Hepatocyte (in vitro differentiated cells): ENCODE results near the gene SPACA1. TPM values are rescaled to one million over a fixed set of nuclear protein-coding genes. Genes with fewer than 3 reads are reported as not detected.
A peak's percentile ranks its signal among the peaks of the same experiment; 100 is the strongest.

ENCODE experiments used
- DNase-seq: peaks from one replicate; pipeline ENCODE4 v3.0.0-alpha.2; 2016; ENCODE audit warnings: low spot score
- H2AFZ ChIP-seq: fragments of 200-600 bp; sonication (generic); 2 replicates; pipeline ENCODE4 v1.6.0; 2016; ENCODE audit warnings: antibody characterized with exemption, mild to moderate bottlenecking
- H3K27ac ChIP-seq: fragments of 200-600 bp; sonication (generic); 2 replicates; pipeline ENCODE4 v1.5.1; 2016; ENCODE audit warnings: mild to moderate bottlenecking
- H3K27me3 ChIP-seq: fragments of 200-600 bp; sonication (generic); 2 replicates; pipeline ENCODE4 v1.6.1; 2016
- H3K36me3 ChIP-seq: fragments of 200-600 bp; sonication (generic); replicated peaks from 2 replicates; pipeline ENCODE4 v1.5.1; 2016; ENCODE audit warnings: low read depth; ENCODE audit not compliant: insufficient read depth
- H3K4me1 ChIP-seq: fragments of 200-600 bp; sonication (generic); 2 replicates; pipeline ENCODE4 v1.5.1; 2016; ENCODE audit warnings: mild to moderate bottlenecking, moderate library complexity; ENCODE audit not compliant: insufficient read depth
- H3K4me2 ChIP-seq: fragments of 200-600 bp; sonication (generic); 2 replicates; pipeline ENCODE4 v1.6.0; 2016
- H3K4me3 ChIP-seq: fragments of 200-600 bp; sonication (generic); 2 replicates; pipeline ENCODE4 v1.5.1; 2016; ENCODE audit warnings: mild to moderate bottlenecking
- H3K79me2 ChIP-seq: fragments of 200-600 bp; sonication (generic); 2 replicates; pipeline ENCODE4 v1.6.0; 2017; ENCODE audit warnings: mild to moderate bottlenecking
- H3K9me2 ChIP-seq: fragments of 200-600 bp; sonication (generic); replicated peaks from 2 replicates; pipeline ENCODE4 v1.6.0; 2017; ENCODE audit warnings: mild to moderate bottlenecking; ENCODE audit not compliant: insufficient read depth
- H3K9me3 ChIP-seq: fragments of 200-600 bp; sonication (generic); 2 replicates; pipeline ENCODE4 v1.5.1; 2016; ENCODE audit warnings: low read depth, mild to moderate bottlenecking
- H4K20me1 ChIP-seq: fragments of 200-600 bp; sonication (generic); 2 replicates; pipeline ENCODE4 v1.6.0; 2016; ENCODE audit warnings: mild to moderate bottlenecking; ENCODE audit not compliant: insufficient read depth, poor library complexity, severe bottlenecking
- EZH2 ChIP-seq: fragments of 200-600 bp; sonication (generic); IDR thresholded peaks from 2 replicates; pipeline ENCODE4 v1.6.1; 2016; ENCODE audit warnings: antibody characterized with exemption, mild to moderate bottlenecking, borderline replicate concordance
- EZH2phosphoT487 ChIP-seq: fragments of 200-600 bp; sonication (generic); IDR thresholded peaks from one replicate; pipeline ENCODE4 v1.6.1; 2018; ENCODE audit warnings: antibody characterized with exemption, mild to moderate bottlenecking, low read depth, moderate library complexity; ENCODE audit not compliant: unreplicated experiment, severe bottlenecking
- WGBS: methylation state at CpG from one replicate; pipeline ENCODE4 v1.1.6; 2016; ENCODE audit warnings: low lambda C conversion rate; ENCODE audit errors: missing lambda C conversion rate; 5-methylcytosine and 5-hydroxymethylcytosine counted together
- polyA plus RNA-seq: library from polyadenylated mRNA; unstranded; fragments of >200 nt; fragmentation: Nextera tagmentation; extraction: Ambion mirVana; gene quantifications from 2 replicates; pipeline ENCODE4 v1.2.1, GENCODE V29; 2016
- total RNA-seq: library from RNA; depleted of rRNA; stranded (reverse); fragments of >200 nt; gene quantifications from 2 replicates; pipeline ENCODE4 v1.2.3, GENCODE V29; 2014
- TF ChIP-seq, protein P1 (sequence below): fragments of 200-600 bp; sonication (generic); IDR thresholded peaks from 2 replicates; pipeline ENCODE4 v1.5.1; 2016; ENCODE audit warnings: antibody characterized with exemption, mild to moderate bottlenecking; ENCODE audit not compliant: poor library complexity

Gene SPACA1
- total and polyA plus RNA-seq, 2 experiments from 2014 or later, result not detected

DNA sequence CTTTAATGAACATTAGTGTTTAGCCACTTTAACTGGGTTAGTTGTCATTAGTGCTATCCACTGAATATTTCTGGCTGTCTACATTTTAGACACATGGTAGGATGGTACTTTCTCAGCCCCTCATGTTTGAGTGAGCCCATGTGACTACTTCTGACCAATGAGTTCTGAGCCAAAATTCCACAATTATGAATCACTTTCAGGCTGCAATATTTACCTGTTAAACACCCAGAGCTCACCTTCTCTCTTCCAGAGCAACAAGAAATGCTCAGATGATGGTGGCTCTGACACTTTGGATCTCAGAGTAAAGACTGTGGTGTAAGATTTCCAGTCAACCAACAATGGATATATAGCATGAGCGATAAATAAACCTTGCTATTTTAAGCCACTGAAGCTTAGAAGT, 24.8 kb downstream of the SPACA1 start:
- Histone ChIP-seq H3K4me1 (no peaks in the 10 kb centered on the region), H3K79me2 (no peaks in the 10 kb centered on the region), H3K9me2 (no peaks in the 10 kb centered on the region), H3K9me3 (no peaks in the 10 kb centered on the region), H3K4me3 (no peak overlapping the region), H3K27me3 (no peaks in the 10 kb centered on the region), H3K4me2 (no peak overlapping the region), H3K27ac (no peak overlapping the region), H3K36me3 (no peaks in the 10 kb centered on the region), H4K20me1 (no peaks in the 10 kb centered on the region), H2AFZ (no peak overlapping the region)
- WGBS, result 89% methylated on average over 1 of the region's 1 CpG
- TF ChIP-seq EZH2 (no peak), EZH2phosphoT487 (no peak)
- TF ChIP-seq, protein P1, sequence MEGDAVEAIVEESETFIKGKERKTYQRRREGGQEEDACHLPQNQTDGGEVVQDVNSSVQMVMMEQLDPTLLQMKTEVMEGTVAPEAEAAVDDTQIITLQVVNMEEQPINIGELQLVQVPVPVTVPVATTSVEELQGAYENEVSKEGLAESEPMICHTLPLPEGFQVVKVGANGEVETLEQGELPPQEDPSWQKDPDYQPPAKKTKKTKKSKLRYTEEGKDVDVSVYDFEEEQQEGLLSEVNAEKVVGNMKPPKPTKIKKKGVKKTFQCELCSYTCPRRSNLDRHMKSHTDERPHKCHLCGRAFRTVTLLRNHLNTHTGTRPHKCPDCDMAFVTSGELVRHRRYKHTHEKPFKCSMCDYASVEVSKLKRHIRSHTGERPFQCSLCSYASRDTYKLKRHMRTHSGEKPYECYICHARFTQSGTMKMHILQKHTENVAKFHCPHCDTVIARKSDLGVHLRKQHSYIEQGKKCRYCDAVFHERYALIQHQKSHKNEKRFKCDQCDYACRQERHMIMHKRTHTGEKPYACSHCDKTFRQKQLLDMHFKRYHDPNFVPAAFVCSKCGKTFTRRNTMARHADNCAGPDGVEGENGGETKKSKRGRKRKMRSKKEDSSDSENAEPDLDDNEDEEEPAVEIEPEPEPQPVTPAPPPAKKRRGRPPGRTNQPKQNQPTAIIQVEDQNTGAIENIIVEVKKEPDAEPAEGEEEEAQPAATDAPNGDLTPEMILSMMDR, result no peak
- DNase-seq, result peak; percentile 25

DNA sequence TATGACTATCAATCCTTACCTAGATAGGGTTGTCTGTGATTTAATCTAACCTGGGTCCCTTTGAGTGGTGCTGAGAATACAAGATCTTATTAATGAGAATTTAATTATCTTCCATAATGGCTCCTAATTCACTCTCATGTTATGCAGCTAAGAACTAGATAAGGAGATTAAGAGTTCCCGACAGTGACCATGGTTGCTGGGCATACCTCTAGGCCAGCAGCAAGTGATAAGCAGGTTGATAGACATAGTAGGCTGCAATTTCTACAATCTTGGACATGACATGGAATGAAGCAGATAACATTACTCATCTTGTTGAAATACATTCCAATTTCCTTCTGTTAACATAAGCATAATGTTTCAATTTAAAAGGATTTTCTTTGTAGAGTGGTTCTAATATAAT, 27.1 kb downstream of the SPACA1 start:
- DNase-seq, result no peak
- Histone ChIP-seq H3K27ac (no peak overlapping the region), H3K4me2 (no peak overlapping the region), H4K20me1 (no peaks in the 10 kb centered on the region), H3K79me2 (no peaks in the 10 kb centered on the region), H3K9me2 (no peaks in the 10 kb centered on the region), H3K27me3 (no peaks in the 10 kb centered on the region), H3K9me3 (no peaks in the 10 kb centered on the region), H3K36me3 (no peaks in the 10 kb centered on the region), H3K4me1 (no peaks in the 10 kb centered on the region), H3K4me3 (no peak overlapping the region), H2AFZ (no peak overlapping the region)
- TF ChIP-seq, protein P1, result no peak
- TF ChIP-seq EZH2 (no peak), EZH2phosphoT487 (no peak)
- WGBS, result 33% methylated on average over 1 of the region's 1 CpG

DNA sequence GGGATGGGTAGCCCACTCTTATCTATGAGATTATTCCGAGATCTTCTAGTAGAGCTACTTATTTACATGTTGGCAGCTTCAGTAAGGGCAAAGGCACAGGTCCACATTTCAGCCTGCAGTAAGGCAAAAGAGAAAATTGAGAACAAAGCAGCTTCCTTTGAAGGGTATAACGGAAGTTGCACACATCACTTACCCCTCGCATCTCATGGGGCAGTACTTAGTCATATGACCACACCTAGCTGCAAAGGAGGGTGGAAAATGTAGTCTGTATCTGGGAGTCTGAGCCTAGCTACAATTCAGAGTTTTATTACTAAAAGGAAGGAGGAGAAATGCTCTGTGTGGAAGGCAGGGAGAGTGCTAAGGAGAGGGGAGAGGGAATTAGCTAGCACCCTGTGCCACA, 29.7 kb downstream of the SPACA1 start:
- no peak overlapping the region for H2AFZ ChIP-seq
- WGBS, result 85% methylated on average over 3 of the region's 3 CpGs
- H3K9me3 ChIP-seq, result no peaks in the 10 kb centered on the region
- no peak overlapping the region for H3K27ac ChIP-seq
- H3K4me2 ChIP-seq, result no peak overlapping the region
- no peaks in the 10 kb centered on the region for H3K27me3 ChIP-seq
- no peaks in the 10 kb centered on the region for H3K79me2 ChIP-seq
- H3K9me2 ChIP-seq, result no peaks in the 10 kb centered on the region
- DNase-seq, result no peak
- TF ChIP-seq EZH2phosphoT487 (no peak), EZH2 (no peak)
- TF ChIP-seq, protein P1, result no peak
- no peaks in the 10 kb centered on the region for H4K20me1 ChIP-seq
- no peaks in the 10 kb centered on the region for H3K4me1 ChIP-seq
- H3K36me3 ChIP-seq, result no peaks in the 10 kb centered on the region
- no peak overlapping the region for H3K4me3 ChIP-seq

DNA sequence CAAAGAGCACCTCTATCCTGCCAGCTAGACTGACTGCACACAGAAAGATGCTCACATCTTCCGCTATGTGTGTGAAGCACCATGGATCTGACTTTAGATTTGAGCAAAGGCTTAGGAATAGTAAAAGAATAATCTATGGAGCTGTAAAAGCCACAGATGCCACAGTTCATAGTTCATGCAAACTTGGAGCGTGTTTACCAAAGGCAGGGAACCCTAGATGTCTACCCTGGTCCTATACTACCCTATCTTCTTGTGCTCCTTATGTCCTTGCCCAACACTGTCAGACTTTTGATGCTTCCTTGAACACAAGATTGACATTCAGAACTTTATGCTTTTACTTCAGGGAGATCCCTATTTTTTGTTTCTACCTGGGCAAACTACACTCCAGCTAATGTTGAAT, 39.2 kb downstream of the SPACA1 start:
- Histone ChIP-seq H3K4me3 (no peak overlapping the region), H3K4me1 (no peaks in the 10 kb centered on the region), H3K27ac (no peak overlapping the region), H3K27me3 (no peaks in the 10 kb centered on the region), H3K4me2 (no peak overlapping the region), H2AFZ (no peak overlapping the region), H3K36me3 (no peaks in the 10 kb centered on the region), H3K9me2 (no peaks in the 10 kb centered on the region), H3K79me2 (no peaks in the 10 kb centered on the region), H4K20me1 (no peaks in the 10 kb centered on the region), H3K9me3 (peaks cover 4% of the 10 kb centered on the region)
- no peak for TF ChIP-seq EZH2phosphoT487
- no peak for TF ChIP-seq EZH2
- TF ChIP-seq, protein P1, result no peak
- WGBS, result 77% methylated on average over 2 of the region's 2 CpGs
- DNase-seq, result no peak
